GM21576 (cell line): ENCODE results near the gene BCR.

Experiments
- ATAC-seq: cut with Tn5 transposase; IDR thresholded peaks from one replicate; pipeline ENCODE4 v1.9.1; 2021; ENCODE audit warnings: mild to moderate bottlenecking, moderate library complexity; ENCODE audit not compliant: unreplicated experiment

The BCR gene

DNA sequence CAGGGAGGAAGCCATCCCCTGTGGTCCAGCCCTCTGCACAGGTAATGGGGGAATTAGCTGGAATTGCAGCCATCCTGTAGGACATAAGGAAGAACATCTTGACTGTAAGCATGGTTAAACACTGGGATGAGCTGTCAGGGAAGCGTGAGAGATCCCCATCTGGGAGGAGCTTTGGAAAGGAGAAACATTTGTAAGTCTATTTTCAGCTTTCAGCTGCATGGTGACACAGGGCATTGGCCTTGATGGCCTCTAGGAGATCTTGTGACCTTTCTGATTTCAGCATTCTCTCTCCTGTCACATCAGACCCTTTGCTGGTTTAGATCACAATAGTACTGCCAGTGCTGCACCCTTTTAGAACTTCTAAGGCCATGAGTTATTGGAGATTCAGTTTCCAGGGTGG lies 47.1 kb downstream of the BCR start:
- no peak for ATAC-seq

DNA sequence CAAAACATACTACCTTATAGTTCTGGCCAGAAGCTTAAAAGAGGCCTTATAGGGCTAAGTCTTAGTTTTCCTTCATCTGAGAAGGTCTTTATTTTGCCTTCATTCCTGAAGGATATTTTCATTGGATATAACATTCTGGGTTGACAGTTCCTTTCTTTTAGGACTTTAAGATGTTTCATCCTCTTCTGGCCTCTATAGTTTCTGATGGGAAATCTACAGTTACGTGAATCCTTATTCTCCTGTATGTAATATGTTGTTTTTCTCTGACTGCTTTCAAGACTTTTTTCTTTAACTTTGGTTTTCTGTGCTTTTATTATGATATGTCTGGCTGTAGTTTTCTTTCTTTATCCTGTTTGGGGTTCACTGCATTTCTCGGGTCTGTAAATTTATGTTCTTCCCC lies 48.2 kb downstream of the BCR start:
- no peak for ATAC-seq

DNA sequence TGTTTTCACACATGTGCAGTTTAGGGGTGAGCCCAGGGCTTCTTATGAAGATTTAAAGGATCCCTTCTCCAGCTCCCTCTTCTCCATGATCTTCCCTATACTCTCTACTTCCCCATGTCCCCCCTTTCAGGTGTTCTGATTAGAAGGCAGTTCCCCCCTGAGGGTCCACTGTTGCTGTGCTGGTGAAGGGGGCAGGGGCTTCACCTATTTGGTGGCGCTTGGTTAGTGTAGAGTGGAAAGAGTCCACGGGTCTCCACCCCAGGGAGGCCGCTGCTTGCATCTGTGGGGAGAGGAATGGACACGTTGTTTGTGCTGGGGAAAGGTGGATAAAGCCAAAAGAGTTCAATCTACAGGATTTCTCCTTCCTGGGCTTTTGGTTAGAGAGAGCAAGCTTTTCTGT lies 49.3 kb downstream of the BCR start:
- no peak for ATAC-seq

- no peak for ATAC-seq
Observed at GRCh38 chr22:23230348-23231068, 50.2 kb downstream of the BCR start.

- ATAC-seq, result no peak
Observed at GRCh38 chr22:23231471-23232093, 51.3 kb downstream of the BCR start.

GRCh38 chr22:23232094-23232905 lies 52.0 kb downstream of the BCR start:
- ATAC-seq, result no peak

- ATAC-seq, result no peak
Observed at GRCh38 chr22:23233084-23233531, 52.8 kb downstream of the BCR start.

DNA sequence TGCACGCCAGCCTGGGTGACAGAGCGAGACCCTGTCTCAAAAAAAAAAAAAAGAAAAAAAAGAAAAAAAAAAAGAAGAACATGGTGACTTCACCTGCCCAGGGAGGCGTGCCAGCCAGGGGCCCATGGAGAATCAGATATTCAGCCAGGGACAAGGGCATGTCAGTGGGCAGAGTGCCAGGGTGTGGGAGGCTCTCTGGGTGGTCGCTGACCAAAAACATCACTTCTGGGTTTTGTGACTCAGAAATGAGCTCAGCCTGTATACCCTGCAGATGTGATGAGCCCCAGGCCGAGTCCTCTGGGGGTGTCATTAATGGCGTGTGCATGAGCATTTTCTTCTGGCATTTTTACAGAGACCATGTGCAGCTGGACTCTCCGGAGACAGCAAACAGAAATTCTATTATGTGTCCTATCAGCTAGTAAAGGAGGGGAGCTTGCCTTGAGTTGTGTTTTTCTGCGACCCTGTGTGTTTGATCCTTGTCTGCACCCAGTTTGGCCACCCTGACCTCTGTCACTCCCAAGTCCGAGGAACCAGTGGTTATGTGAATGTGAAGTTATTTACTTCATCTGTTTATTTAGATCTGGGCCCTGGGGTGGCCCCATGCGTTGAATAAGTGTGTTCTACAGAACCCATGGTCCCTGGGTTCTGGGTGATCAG lies 53.6 kb downstream of the BCR start:
- no peak for ATAC-seq

- ATAC-seq, result no peak
Observed at GRCh38 chr22:23234409-23235161, 54.3 kb downstream of the BCR start.

- ATAC-seq, result no peak
Observed at GRCh38 chr22:23235425-23235824, 55.1 kb downstream of the BCR start.

DNA sequence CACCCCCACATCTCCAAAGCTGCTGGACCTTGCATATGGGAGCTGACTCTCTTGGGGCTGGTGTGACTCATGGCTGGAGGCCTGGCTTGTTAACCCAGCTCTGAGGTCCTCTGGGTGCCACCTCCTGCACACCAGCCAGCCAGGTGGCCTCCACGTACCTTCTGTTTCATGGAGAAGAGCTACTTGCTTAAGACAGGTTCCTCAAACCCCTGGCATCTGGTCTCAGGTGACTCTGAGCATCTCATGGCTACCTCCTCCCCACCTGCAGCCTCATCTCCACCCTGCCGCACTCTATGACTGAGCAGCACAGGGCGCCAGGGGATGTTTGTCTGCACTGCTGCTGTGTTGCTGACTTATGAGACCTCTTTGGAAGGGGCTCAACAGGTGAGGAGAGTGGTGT lies 55.7 kb downstream of the BCR start:
- no peak for ATAC-seq

DNA sequence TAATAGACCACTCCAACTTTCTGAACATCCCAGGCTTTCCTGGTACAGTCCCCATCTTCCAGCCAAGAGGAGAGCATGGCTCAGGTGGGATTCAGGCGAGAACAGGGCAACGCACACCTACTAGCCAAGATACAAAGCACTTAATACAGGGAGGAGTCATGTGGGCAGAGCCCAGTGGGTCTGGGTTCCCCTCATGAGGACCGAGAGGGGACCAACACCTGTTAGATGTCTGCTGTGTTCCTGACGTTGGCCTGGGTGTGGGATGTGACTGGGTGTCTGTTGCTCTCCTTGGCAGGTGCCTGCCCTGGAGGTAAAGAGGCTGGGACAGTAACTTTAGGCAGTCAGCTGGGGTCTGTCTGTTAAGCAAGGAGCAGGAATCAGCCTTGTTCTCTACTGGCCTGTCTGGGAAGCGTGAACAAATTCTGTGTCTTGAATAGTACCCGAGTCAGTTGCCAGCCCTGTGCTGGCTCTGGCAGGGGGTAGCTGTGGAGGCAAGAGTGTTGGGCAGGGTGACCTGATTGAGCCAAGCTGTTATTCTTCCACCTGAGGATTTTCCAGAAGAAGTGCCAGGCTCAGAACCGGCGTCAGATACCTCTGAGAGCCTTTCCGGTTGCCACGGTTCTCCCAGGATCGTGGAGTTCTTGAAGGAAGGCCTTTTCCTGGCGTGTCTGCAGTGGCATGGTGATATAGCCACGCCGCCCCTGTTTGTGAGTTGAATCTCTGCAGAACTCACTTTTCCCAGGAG lies 56.3 kb downstream of the BCR start:
- no peak for ATAC-seq

DNA sequence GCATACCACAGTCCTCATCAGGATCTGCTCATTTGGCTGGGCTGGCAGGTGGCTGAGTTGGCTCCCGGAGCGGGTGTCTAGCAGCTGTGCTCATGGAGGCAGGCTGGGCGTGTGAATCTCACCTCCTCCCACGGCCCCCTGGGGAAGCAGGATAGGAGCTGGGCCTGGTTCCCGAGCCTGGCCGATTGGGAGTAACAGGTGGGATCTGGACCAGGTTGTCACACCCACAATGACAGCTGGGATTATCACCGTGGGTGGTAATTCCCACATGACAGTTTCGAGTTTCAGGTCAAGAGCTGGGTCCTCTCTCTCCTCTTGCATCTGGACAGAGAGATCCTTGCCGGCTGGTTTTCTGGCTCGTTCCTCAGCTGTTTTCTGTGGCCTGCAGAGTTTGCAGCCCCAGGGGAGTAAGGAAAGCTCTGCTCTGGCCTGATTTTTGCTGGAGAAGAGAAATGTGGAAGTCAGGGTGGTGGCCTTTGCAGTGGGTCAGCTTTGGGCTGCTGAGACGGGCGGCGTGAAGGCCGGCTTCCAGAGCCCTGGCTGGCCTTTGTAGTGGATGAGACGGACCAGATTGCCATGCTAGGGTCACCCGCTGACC lies 57.0 kb downstream of the BCR start:
- ATAC-seq, result no peak

GRCh38 chr22:23237841-23238240 lies 57.5 kb downstream of the BCR start:
- no peak for ATAC-seq

GRCh38 chr22:23238707-23239106 lies 58.4 kb downstream of the BCR start:
- no peak for ATAC-seq

GRCh38 chr22:23239429-23239828 lies 59.1 kb downstream of the BCR start:
- no peak for ATAC-seq

GRCh38 chr22:23240639-23241389 lies 60.5 kb downstream of the BCR start:
- ATAC-seq, result no peak

- no peak for ATAC-seq
Observed at GRCh38 chr22:23241562-23242472, 61.5 kb downstream of the BCR start.
